Jurkat, Clone E6-1 (cell line): ENCODE data around the gene SMC3.
"Not testable (repeated sequence)": the region's sequence is repeated elsewhere in the genome, so short reads cannot be mapped to it uniquely, and the experiment has no call there.

Experiments
- DNase-seq: peaks from one replicate; pipeline ENCODE4 v3.0.0-alpha.2; 2011; ENCODE audit warnings: low read depth, low spot score
- H3K4me3 ChIP-seq: 2 replicates; pipeline ENCODE4 v1.5.1; 2011; ENCODE audit warnings: mild to moderate bottlenecking, low read length, control low read depth, moderate library complexity

The SMC3 gene

DNA sequence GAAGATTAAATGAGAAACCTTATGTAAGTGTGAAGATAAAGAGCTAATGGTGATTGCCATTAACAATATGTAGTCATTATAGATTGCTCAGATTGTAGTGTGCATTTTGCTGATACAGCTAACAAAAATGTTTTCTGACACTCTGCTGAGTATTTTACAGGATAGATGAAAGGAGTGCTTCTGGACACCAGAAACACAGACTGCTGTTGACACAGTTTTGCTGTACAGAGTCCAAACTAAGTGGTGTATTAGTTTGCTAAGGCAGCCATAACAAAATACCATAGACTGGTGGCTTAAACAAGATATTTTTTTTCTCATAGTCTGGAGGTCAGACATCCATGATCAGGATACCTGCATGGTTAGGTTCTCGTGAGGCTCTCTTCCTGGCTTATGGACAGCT, 2.2 kb downstream of the SMC3 start:
- no peak overlapping the region for H3K4me3 ChIP-seq
- no peak for DNase-seq

DNA sequence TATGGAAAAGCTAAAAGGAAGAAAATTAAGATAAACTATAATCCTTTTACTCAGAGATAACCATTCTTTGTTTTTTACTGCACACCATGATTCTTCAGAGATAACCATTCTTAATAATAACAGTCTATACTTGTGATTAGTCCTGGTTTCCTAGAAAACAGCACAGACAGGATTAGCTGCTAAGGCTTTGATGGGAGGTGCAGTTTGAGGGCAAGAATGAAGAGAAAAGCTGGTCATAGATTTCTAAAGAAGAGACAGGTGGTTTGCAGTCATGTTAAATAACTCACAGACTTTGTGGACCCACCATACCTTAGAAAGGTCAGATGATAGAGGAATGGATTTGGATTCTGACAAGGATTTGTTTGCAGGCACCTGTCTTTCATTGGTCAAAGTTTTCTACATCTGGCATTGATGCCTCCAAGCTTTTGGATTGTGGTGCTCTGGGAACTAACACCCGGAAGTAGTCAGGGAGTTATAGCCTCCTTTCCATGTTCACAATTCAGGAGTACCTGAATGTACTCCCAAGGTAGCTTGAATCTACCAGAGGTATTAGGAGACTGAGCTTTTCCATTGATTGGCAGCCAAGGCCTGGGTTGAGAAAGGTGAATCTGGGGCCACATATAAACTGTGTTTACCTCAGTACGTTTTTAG, 3.7 kb downstream of the SMC3 start:
- no peak for DNase-seq
- H3K4me3 ChIP-seq = no peak overlapping the region

DNA sequence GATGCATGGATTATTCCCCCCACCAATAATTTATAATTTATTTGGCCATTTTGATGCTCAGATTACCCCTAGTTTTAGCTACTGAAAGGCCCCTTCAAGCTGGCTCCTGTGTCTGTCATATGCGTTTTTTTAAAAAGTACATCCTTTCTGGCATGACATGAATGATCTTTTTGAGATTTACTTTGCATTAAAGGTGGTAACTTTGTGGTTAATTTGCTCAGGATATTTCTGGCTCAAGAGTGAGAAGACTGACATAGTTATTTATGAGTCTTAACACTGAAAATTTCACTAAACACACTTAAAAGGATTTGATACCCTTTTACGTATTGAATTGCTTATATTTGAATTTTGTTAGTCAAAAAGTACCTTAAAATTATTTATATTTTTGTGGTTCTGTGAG, 5.4 kb downstream of the SMC3 start:
- no peak overlapping the region for H3K4me3 ChIP-seq
- no peak for DNase-seq

DNA sequence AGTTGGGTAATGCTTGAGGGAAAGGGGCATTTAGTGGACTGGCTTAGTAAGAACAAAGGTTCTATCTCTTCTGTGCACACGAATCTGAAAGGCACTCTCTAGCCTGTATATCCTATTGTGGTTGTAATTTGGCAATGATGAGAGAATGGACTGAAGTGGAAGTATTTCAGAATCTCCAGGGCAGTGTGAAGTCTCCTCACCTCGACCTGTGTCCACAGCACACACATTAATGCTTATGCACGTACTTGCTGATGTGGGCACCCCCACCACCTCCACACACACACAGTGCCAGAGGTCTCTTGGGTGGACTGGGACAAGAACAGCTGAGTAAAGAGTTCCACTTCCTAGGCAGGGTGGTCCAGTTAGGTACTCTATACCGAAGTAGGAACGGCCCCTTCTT, 6.9 kb downstream of the SMC3 start:
- H3K4me3 ChIP-seq = no peak overlapping the region

DNA sequence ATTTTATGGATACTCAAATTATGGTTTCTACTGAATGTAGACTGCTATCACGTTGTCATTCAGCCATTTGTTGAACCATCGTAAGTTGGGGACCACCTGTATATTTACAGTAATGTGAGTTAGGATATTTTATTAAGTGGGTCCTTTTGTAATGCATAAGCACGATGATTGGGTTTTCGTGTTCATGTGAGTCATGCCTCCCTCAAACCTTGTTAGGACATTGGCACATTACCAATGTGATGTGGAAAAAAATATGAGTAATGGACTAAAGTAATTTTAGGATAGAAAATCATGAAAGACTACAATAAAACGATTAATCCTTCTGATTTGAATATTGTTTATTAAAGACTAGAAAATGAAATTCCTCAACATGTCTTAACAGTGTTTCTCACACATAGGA, 8.7 kb downstream of the SMC3 start:
- no peak overlapping the region for H3K4me3 ChIP-seq
- no peak for DNase-seq

More for the DNA sequence above, 6.9 kb downstream of the SMC3 start:
- DNase-seq = no peak

DNA sequence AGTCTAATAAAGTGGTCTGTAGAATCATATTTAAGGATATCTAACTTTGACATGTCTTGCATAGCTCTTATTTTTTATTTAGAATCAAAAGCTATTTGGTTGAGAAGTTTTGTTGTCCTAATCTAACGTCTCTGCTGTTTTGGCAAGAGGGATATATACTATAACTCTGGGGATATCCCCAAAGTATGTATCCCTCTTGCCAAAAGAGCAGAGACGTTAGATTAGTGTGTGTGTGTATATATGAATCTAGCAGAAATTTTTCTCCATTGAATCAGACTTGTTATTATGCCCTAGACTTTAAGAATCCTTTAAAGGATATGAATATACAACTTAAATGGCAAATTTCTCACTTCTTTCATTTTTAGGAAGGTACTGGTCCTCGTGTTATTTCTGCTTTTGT, 9.6 kb downstream of the SMC3 start:
- no peak for DNase-seq
- no peak overlapping the region for H3K4me3 ChIP-seq

DNA sequence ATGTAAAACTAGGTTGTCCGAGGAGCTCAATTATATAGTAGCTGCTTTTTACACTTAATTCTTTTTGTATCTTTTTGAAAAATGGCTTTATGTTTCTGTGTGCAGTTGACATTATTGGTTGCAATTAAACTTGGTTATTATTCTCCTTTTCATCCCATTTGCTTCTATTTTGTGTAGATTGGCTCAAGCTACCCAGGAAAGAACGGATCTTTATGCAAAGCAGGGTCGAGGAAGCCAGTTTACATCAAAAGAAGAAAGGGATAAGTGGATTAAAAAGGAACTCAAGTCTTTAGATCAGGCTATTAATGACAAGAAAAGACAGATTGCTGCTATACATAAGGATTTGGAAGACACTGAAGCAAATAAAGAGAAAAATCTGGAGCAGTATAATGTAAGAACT, 16.5 kb downstream of the SMC3 start:
- no peak overlapping the region for H3K4me3 ChIP-seq
- no peak for DNase-seq

DNA sequence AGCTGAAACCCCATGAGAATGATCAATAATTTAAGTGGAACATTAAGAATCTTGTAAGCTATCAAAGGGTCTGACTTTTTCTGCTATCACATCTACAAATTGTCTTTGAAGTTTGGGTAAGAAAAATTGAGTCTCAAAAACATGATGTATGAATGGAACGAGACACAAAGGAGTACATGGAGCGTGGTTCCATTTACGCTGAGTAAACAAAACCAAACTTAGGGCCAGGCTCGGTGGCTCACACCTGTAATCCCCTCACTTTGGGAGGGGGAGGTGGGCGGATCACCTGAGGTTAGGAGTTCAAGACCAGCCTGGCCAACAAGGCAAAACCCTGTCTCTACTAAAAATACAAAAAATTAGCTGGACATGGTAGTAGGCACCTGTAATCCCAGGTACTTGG, 24.3 kb downstream of the SMC3 start:
- no peak for DNase-seq
- H3K4me3 ChIP-seq = no peak overlapping the region

DNA sequence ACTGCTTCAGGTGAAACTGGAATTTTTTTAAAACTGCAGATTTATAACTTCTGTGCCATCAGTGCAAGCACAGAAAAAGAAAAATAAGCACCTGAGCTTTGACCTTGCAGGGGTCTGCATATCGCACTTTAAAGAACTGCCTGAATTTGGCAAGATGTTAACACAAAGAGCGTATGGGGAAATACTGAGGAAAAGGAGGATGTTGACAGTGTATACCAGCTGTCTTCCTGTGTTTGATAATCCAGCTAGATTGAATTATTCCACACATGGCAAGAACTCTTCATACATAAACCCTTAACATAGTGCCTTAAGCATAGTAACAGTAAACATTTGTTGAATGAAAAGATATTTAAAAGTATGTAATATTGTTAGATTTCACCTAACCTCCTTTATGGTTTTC, 30.0 kb downstream of the SMC3 start:
- DNase-seq = no peak
- no peak overlapping the region for H3K4me3 ChIP-seq

DNA sequence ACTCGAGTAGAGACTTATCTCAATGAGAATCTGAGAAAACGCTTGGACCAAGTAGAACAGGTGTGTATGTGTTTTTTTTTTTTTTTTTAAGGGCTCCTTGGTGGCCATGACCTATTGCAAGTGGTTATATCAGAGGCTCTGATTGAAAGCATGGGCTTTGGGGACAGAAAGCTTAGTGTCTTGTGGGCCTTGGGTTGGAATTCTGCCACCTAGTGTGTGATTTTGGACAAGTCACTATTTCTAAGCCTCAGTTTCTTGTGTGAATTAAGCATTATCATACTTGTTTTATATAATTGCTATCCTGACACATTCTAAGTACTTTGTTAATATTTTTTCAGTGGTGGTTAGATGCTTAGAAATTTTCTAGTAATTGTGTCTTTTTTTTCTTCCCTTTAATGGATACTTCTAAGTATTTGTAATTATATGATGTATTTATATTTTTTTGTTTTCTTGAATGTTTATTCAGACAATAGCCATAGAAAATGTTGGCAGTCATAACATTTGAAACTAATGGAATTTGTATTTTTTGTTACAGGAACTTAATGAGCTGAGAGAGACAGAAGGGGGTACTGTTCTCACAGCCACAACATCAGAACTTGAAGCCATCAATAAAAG, 33.1 kb downstream of the SMC3 start:
- no peak overlapping the region for H3K4me3 ChIP-seq
- DNase-seq = peak; percentile 66

DNA sequence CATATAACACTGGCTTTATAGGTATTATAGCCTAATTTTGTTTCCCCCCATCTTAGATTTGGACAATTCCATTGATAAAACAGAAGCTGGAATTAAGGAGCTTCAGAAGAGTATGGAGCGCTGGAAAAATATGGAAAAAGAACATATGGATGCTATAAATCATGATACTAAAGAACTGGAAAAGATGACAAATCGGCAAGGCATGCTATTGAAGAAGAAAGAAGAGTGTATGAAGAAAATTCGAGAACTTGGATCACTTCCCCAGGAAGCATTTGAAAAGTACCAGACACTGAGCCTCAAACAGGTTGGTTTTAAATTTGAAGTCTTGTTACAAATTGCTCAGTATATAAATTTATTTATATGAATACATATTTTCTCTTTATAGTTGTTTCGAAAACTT, 34.1 kb downstream of the SMC3 start:
- DNase-seq = no peak
- no peak overlapping the region for H3K4me3 ChIP-seq

DNA sequence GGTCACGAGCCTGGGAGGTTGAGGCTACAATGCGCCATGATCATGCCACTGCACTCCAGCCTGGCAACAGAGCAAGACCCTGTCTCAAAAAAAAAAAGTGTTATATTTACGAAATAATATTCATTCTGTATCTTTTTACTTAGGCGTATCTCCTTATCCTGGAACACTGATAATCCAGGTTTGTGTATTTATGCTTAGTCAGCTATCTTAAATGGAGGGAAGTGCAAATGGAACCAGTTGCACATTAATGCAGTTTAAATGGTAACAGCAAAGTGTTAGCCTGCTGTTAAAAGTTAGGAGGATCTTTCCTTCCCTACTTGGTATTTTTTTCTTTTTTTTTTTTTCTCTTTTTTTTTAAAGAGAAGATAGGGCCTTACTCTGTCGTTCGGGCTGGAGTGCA, 40.6 kb downstream of the SMC3 start:
- DNase-seq = no peak
- H3K4me3 ChIP-seq = no peak overlapping the region

DNA sequence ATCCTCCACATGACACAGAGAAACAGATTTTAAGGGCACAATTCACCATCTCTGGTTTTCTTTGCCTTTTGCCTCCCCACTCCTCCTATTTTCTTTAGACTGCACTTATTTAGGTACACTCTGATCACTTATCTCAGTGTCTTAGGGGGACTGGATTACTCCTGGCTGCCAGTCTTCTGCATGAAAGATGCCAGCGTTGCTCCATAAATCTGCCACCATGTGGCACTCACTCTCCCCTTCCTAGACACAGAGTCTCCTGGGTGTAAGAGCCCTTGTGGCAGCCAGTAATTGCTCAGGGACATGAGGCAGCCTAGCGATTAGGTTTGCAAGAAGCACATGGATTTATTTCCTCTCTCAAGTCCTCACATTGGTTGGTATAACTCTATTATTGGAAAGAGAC, 42.1 kb downstream of the SMC3 start:
- H3K4me3 ChIP-seq = no peak overlapping the region
- DNase-seq = no peak

DNA sequence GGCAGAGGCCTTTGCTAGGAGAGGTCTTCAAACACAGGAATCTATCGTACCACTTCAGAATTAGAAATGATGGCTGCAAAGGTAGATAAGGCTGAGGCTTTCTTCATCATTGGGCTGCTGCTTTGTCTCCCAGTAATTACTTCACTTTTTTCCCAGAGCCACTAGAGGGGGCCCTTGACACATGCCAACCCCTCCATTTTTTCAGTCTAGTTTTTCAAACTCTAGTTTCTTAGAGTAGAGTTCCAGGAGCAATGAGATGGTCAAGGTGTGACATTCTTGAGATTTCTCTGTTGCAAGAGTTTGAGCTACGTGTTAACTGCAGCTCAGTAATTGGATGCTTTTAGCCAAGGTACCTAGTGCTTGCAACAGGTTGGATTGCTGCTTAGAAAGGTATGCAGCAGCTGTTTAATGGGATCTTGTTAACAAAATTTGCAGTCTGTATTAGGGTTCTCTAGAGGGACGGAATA, 42.8 kb downstream of the SMC3 start:
- DNase-seq = peak; percentile 64

DNA sequence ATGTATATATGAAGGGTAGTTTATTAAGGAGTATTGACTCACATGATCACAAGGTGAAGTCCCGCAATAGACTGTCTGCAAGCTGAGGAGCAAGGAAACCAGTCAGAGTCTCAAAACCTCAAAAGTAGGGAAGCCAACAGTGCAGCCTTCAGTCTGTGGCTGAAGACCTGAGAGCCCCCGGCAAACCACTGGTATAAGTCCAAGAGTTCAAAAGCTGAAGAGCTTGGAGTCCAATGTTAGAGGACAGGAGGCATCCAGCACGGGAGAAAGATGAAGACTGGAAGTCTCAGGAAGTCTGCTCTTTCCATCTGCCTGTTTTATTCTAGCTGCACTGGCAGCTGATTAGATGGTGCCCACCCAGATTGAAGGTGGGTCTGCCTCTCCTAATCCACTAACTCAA, 43.3 kb downstream of the SMC3 start:
- H3K4me3 ChIP-seq, DNase-seq: not testable (repeated sequence)

More for the DNA sequence above, 42.8 kb downstream of the SMC3 start:
- H3K4me3 ChIP-seq = no peak overlapping the region

DNA sequence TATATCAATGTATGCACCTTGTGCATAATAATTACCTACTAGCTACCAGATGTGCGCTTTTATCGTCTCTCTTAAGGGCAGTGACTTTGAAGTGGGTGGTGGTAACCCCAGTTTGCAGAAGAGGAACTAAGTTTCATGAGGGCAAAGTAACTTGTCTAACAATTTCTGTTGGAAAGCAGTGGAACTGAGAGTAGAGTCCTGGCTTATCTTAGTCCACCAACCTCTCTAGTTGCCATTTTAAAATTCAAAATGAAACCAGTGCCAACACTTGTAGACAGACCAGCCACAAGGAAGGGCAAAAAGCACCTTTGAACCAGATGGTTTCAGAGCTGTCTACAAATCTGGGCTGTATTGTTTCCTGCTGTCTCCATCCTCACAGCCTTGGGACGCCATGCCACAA, 44.6 kb downstream of the SMC3 start:
- H3K4me3 ChIP-seq = no peak overlapping the region
- DNase-seq = peak; percentile 80

DNA sequence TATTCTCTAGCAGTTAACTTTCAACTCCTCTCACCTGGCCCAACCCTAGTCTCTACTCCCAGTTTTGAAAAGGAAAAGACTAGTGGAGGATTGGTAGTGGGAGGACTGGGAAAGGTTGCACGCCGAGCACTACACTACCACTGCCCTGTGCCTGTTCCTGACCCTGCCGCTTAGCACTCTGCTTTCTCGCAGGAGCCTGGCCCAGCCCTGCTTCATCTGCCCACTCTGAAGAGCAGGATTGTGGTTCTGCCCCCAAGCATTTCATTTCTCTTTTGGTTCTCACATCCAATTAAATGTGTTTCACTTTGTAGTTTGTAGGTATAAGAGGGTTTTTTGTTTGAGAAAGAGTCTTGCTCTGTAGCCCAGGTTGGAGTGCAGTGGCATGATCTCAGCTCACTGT, 45.1 kb downstream of the SMC3 start:
- no peak overlapping the region for H3K4me3 ChIP-seq
- no peak for DNase-seq

DNA sequence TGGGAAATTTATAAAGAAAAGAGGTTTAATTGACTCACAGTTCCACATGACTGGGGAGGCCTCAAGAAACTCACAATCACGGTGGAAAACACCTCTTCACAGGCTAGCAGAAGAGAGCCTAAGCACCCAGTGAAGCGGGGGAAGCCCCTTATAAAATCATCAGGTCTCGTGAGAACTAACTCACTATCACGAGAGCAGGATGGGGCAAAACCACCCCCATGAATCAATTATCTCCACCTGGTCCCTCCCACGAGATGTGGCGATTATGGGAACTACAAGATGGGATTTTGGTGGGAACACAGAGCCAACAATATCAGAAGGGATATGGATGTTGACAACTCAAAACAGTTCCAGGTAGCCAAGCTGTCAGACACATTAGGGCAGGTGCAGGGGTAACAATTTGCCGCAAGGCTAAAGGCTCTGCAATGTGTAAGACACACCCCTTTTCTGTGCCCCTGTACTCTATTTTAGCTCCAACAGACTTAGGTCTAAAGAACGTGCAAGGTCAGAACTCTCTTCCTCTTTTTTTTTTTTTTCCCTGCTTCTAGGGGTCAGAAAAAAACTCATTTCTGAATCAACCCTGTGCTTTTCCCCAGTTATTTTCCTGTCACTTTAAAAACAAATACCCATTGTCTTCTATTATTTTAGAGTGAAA, 46.0 kb downstream of the SMC3 start:
- DNase-seq = no peak
- H3K4me3 ChIP-seq = no peak overlapping the region

DNA sequence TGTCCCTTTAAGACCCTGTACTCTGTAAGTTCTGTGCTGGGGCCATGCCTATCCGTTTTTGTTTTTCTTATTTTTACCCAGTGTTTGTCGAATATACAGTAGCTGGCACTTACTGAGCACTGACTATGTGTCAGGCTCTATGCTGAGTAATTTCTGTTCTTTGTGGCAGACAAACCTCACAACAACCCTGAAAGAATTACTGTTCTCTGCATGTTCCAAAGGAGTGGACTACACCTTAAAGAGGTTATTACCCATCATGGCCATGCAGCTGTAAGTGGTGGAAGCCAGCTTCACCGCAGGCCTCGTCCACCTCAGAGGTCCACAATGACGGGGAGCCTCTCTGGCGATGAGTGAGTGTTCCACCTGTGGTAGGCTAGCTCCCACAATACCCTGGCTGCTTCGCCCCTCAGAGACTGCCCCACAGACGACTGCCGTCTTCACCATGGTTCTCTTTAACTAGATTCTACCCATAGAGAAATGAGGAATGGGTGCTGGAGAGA, 46.6 kb downstream of the SMC3 start:
- no peak for DNase-seq
- H3K4me3 ChIP-seq = no peak overlapping the region

DNA sequence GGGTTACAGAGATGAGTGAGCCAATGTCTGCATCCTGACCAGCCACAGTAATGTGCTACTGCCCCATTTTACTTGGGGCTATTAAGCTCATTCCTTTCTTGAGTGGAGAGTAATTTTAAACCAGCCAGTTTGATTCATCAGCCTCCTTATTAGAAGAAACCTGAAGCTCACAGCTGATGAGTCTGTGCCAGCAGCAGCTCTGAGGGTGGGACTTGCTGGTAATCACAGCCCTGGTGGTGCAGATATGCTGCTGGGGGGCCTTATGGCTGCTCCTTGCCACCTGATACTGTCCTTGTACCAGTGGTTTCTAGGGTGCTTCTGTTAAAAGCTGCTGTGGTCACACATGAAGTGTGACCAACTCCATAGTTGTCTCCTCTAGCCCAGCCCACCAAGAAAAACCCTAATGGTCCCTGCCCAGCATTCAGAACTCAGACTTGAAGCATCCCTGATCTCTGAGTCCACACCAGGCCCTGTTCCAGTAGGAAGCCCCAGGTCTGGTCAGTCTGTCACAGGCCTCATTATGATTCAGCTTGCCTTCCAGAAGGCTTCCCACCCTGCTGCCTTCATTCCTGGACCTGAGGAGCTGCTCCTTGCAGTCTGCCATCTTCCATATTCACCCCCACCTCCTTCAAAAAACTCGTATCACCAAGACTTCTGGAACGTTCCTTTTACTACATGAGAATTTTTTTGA, 47.7 kb downstream of the SMC3 start:
- H3K4me3 ChIP-seq = no peak overlapping the region
- no peak for DNase-seq
